A673 (cell line): ENCODE results near the gene PDE11A.

Source experiments
- CTCF ChIP-seq: fragments of 300-800, 200-600 bp; sonication (generic); conservative IDR thresholded peaks from 2 replicates; pipeline ENCODE4 v1.5.1; 2017; ENCODE audit warnings: low read depth, mild to moderate bottlenecking, antibody characterized with exemption, low read length, moderate library complexity, mixed read lengths
- EZH2 ChIP-seq: fragments of 200-600 bp; sonication (generic); IDR thresholded peaks from 2 replicates; pipeline ENCODE4 v1.6.1; 2017; ENCODE audit warnings: borderline replicate concordance, low read depth, mild to moderate bottlenecking, mixed read lengths, antibody characterized with exemption, low read length; ENCODE audit not compliant: poor library complexity, severe bottlenecking

GRCh38 chr2:177857538-177857937 is 215.0 kb downstream of the PDE11A start:
- TF ChIP-seq EZH2 = no peak
- TF ChIP-seq CTCF = no peak
